ENCODE measurements around the gene NGLY1.

GRCh38 chr3:25728101-25728500, 55.1 kb downstream of the NGLY1 start:
- TF ChIP-seq, protein P1, sequence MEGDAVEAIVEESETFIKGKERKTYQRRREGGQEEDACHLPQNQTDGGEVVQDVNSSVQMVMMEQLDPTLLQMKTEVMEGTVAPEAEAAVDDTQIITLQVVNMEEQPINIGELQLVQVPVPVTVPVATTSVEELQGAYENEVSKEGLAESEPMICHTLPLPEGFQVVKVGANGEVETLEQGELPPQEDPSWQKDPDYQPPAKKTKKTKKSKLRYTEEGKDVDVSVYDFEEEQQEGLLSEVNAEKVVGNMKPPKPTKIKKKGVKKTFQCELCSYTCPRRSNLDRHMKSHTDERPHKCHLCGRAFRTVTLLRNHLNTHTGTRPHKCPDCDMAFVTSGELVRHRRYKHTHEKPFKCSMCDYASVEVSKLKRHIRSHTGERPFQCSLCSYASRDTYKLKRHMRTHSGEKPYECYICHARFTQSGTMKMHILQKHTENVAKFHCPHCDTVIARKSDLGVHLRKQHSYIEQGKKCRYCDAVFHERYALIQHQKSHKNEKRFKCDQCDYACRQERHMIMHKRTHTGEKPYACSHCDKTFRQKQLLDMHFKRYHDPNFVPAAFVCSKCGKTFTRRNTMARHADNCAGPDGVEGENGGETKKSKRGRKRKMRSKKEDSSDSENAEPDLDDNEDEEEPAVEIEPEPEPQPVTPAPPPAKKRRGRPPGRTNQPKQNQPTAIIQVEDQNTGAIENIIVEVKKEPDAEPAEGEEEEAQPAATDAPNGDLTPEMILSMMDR (IDR thresholded peaks at IDR 0.05): no peak
- TF ChIP-seq EP300 (IDR thresholded peaks at IDR 0.05) (no peak), POLR2AphosphoS5 (IDR thresholded peaks at IDR 0.05) (no peak), POLR2A (IDR thresholded peaks at IDR 0.05) (no peak)

All from upper lobe of left lung (tissue), 4 donors.